ENCODE data around the gene CHD1.
"Not testable (repeated sequence)": the region's sequence is repeated elsewhere in the genome, so short reads cannot be mapped to it uniquely, and the experiment has no call there.

CHD1 gene

DNA sequence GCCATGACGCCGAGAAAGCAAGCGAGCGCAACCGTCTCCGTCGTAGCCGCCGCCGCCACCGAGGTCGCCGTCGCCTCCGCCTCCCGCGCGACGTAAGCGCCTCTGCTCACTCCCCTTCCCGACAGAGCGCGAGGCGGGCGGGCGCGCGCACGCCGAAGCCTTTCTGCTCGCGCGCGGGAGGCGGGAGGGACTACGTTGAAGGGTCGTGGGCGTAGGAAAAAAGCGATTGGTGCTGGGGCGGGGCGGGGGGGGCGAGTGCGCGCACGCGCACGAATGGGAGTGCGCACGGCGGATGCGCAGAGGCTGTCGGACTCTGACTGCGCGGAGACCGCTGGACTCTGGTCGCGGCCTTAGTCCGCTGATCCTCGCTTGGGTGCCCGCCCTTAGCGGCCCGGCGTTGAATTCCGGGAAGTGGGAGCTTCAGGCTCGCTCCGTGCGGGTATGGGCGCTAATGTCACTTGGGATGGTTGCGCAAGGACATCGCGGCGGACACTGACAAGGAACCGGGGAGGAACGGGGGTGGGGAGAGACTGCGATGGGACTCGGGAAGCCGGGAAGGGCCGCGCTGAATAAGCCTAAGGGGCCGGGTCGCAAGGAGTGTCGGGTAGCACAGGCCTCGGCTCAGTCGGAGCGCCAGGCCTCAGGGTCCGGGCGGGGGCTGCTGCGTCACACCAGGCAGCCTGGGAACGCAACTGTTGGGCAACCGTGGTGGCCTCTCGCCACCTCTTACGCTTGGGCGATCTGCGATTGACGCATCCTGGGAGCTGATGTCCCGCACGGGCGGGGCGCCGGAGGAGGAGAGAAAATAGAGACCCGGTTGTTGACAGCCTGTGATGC is at the start of gene CHD1:
TSS of gene CHD1 (minus strand) at position 135 of the 837 bp plus-strand sequence. CDS start 2,621 bp downstream, outside the sequence.
- peak; percentile 98 for DNase-seq

DNA sequence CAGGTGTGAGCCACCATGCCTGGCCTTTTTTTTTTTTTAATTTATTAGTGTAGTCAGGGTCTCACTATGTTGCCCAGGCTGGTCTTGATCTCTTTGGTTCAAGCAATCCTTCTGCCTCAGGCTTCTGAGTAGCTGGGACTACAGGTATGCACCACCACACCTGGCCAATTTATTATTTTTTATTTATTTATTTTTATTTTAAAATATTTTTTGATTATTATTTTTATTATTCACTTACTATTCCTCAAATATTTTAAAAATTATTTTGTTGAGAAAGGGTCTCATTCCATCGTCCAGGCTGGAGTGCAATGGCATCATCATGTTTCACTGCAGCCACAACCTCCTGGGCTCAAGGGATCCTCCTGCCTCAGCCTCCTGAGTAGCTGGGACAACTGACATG is 49.7 kb upstream of the CHD1 start:
- no peak for DNase-seq

GRCh38 chr5:98977723-98978122 is 48.9 kb upstream of the CHD1 start:
- no peak for DNase-seq

DNA sequence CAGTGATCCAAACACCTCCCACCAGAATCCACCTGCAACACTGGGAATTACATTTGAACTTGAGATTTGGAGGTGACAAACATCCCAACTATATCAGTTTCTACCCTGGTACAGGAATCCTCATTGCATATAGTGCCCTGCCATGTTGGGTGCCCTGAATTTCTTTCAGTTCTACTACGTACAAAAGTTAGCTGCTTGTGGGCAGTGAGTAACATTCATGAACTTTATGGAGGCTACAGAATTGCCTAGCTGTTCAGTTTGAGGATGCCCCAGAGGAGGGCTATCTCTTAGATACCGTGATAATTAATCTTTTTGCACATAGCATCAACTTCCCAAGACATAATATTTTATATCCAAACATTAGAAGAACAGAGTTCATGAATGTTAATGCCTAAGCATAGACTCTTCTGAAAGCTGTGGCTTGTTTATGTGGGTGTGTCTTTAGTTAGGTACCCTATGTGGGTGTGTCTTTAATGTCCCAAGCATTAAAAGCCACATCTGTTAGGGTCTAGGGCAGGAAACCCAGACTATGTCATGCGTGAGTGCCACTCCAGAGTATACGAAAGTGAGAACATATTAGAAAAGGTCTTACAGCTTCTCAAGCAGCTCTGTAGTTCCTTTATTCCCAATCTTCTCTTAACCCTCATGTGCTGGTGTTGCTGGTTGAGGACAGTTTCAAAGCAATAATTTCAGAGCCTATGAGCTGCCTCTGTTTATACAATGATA is 47.0 kb upstream of the CHD1 start:
- DNase-seq: no peak

DNA sequence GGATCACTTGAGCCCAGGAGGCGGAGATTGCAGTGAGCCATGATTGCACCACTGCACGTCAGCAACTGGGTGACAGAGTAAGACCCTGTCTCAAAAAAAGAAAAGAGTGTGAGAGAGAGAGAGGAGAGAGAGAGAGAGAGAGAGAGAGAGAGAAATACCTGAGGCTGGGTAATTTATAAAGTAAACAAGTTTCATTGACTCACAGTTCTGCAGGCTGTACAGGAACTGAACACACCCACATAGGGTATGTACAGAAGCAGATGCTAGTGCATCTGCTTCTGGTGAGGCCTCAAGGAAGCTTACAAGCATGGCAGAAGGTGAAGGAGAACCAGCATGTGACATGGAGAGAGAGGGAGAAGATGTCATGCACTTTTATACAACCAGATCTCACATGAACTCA is 46.4 kb upstream of the CHD1 start:
- DNase-seq: no peak

DNA sequence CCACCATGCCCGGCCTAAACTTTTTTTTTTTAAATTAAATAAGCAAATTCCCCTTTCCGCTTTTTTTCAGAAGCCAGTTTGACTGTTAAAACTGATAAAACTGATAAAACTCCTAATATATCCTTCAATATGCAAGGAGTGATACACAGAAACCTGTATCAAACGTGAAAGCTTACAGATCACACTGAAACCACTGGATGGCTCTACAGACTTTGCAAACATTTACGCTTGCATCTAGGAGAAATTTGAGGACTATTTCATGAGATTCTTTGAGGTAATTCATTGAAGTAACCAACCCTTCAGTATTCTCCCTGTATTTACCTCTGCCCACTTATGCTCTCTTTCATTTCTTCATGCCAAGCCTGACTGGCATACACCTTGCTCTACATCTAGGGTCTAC is 40.6 kb upstream of the CHD1 start:
- DNase-seq: peak; percentile 9

DNA sequence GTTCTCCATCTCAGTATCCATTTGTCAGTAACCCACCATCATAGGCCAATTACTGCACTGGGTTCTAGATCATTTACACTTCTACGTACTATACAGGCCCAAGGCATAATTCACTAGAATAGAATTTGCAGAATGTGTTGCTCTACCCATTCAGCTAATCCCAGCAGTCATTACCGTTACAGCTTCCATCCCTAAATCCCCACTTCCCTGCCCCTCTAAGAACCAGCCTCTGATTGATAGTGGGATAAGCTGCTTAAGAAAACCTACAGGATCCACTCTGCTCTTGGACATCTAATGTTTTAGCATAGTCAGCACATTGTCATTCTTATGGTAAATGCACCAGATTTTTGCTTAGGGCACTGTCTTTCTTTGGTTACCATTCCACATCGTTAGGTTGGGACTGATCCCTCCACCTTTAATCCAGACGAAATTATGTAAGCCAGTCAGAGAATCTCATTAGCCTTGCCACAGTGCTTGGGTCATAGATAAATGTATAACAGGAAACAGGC is 39.3 kb upstream of the CHD1 start:
- DNase-seq: no peak

GRCh38 chr5:98965226-98965625 is 36.4 kb upstream of the CHD1 start:
- DNase-seq: no peak

DNA sequence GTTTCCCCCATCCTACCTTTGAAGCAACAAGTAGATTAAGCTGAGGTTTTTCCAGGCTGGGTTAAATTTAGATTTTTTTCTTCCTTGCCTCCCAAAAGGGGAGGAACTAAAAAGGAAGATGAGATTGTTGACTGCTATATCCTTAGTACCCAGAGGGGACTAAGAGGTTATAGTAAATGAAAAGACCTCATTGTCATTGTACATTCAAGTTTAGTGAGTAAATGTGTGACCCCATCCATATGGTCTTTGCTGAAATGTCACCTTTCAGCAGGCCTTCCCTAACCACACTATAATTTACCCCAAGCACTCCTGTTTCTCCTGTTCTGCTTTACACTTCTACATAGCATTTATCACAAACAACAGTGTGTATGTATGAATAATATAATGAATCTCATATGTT is 35.8 kb upstream of the CHD1 start:
- no peak for DNase-seq

DNA sequence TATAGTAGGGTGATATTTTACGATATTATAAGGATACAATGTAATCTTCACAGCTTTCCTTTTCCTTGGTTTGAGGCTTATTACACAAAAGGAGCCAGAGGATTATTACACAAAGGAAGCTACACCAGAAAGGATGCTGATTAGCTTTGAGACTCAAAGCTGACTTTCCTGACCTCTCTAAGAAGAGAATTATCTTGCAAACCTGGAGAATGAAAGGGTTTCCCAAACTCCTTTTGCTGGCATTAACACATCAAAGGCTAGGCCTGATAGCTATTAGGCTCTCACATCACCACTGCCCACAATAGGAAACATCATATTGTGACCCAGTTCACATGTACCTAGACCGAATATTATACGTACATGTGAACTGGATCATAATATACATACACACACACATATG is 34.2 kb upstream of the CHD1 start:
- peak; percentile 49 for DNase-seq

- peak; percentile 41 for DNase-seq
Observed at GRCh38 chr5:98962587-98962986, 33.8 kb upstream of the CHD1 start.

DNA sequence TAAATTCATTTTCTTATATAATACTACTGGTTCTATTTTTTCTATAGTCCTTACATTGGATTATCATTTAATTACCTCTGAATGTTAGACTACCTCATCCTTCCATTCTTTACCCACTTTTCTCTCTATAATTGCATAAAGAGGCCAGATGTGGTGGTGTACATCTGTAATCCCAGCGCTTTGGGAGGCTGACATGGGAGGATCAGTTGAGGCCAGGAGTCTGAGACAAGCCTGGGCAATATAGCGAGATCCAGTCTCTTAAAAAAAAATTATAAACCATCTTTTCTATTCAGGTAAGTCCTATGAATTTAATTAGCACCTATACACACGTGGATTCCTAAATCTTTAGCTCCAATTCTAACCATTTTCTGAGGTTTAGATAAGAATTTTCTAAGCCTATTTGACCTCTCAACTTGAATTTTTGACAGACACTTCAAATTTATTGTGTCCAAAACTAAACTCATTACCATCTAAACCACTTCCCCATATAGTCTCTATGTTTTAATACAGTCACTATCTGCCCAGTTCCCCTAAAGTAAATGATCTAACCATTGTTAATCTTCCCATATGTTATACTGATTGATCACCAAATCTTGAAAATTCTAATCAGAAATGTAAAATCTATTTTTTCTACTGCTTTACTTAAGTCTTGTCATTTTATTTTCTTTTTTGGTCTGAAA is 33.0 kb upstream of the CHD1 start:
- peak; percentile 53 for DNase-seq

DNA sequence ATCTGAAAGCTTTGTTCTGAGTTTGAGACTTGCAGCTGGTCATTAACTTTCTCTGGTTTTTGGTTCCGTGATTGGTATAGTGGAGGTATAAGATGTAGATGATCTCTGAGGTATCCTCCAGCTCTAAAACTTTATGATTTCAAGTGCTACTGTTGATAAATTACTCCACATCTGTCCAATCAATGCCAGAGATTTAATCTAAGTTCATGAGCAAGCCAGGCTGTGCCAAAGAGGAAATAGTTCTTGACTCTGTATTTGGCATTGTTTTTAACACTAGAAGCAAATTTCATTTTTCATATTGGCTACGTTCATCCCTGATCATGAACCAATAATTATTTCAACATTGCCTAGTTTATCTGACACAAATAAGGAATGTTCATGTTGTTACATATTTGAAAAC is 28.5 kb upstream of the CHD1 start:
- peak; percentile 22 for DNase-seq

DNA sequence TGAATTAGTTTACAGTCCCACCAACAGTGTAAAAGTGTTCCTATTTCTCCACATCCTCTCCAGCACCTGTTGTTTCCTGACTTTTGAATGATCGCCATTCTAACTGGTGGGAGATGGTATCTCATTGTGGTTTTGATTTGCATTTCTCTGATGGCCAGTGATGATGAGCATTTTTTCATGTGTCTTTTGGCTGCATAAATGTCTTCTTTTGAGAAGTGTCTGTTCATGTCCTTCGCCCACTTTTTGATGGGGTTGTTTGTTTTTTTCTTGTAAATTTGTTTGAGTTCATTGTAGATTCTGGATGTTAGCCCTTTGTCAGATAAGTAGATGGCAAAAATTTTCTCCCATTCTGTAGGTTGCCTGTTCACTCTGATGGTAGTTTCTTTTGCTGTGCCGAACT is 27.1 kb upstream of the CHD1 start:
- DNase-seq: not testable (repeated sequence)

DNA sequence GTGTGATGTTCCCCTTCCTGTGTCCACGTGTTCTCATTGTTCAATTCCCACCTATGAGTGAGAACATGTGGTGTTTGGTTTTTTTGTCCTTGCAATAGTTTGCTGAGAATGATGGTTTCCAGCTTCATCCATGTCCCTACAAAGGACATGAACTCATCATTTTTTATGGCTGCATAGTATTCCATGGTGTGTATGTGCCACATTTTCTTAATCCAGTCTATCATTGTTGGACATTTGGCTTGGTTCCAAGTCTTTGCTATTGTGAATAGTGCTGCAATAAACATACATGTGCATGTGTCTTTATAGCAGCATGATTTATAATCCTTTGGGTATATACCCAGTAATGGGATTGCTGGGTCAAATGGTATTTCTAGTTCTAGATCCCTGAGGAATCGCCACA is 26.7 kb upstream of the CHD1 start:
- DNase-seq: not testable (repeated sequence)

- peak; percentile 73 for DNase-seq
Observed at GRCh38 chr5:98954392-98955028, 25.7 kb upstream of the CHD1 start.

GRCh38 chr5:98942847-98943246 is 14.0 kb upstream of the CHD1 start:
- DNase-seq: no peak

DNA sequence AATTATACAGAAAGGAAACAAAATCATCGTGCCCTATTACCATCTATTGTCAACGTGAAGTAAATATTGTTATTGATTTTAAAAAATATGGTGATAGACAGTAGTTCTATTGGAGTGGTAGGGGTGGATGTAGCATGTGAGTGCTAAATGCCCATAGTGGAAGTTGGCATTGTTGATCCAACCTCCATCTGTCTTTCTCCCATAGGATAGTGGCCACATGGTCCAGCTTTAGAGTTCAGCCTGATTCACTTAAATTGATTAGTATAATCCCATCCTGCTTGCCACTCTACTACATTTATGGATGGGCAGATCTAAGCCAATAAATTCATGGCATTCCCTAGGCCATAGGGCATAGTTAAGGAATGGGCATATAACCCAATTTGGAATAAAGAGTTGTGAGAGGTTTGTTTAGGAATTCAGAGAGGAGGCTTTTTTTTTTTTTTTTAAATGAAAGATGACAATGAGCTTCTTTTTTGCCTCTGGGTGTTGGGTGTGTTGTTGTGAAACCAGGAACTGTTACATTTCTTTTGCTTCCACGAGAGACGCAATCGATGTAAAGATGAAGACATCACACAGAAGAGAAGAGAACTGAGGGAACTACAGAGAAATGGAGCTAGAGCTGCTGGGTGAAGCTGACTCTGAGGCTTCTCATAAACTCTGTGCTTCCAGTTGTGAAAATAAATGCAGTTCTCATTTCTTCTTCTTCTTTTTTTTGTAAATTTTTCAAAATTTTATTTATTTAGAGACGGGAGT is 12.5 kb upstream of the CHD1 start:
- DNase-seq: no peak

DNA sequence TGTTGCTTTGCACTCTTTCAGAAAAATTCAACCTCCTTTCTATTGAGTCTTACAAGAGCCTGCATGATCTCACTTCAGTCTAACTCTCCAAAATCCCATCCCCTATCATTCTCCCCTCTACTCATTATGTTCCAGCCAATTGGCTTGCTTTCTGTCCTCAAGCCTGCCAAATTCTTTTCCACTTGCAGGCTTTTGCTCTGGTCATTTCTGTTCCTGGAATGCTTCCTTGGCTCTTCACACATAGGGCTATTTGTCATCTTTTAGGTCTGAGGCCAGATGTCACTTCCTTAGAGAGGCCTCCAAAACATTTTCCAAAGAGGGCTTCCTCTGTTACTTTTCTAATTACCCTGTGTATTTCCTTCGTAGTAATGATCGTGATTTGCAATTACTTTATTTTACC is 11.8 kb upstream of the CHD1 start:
- no peak for DNase-seq

- no peak for DNase-seq
Observed at GRCh38 chr5:98938464-98938863, 9.7 kb upstream of the CHD1 start.

DNA sequence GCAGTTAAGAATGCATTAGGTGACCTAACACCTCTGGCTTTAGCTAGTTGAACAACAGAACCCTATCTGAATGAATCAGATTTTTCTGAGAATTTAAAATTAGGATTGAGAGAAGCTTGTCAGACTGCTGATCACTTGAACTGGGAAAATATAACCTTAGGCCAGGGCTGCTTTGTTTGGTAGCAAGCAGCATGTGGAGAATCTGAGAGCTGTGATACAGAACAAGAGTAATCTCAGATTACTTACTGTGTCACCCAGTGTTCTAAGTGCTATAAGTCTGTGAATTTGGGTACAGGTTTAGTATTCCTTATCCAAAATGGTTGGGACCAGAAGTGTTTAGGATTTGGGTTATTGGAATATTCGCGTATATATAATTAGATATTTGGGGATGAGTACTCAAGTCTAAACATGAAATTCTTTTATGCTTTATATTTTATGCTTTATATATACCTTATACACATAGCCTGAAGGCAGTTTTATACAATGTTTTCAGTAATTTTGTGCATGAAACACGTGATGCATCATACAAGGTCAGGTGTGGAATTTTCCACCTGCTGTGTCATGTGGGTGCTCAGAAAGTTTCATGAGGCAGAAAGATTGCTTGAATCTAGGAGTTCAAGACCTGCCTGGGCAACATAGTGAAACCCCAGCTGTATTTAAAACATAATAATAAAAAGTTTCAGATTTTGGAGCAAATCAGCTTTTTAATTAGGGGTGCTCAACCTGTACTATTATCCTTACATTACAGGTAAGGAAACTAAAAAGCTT is 8.3 kb upstream of the CHD1 start:
- no peak for DNase-seq
